HepG2 (cell line): ENCODE measurements around the gene APOM. TPM values are rescaled to one million over a fixed set of nuclear protein-coding genes. Genes with fewer than 3 reads are reported as not detected.

Source experiments
- CBX2 ChIP-seq, 2 experiments: fragments of 200-600 bp in 1 of 2; sonication (generic); formaldehyde crosslinking in 1 of 2; IDR thresholded peaks; 2 replicates each; pipeline versions ENCODE4 v1.7.0 to v1.8.1; 2018 to 2022; ENCODE audit warnings: low read depth in 2 of 2, low read length in 1 of 2, mild to moderate bottlenecking in 1 of 2, missing genetic modification reagents in 1 of 2
- CCDC6 ChIP-seq: sonication (generic); formaldehyde crosslinking; IDR thresholded peaks from 2 replicates; pipeline ENCODE4 v1.8.1; 2022; ENCODE audit warnings: mild to moderate bottlenecking, missing genetic modification reagents, moderate library complexity
- DMTF1 ChIP-seq: sonication (generic); formaldehyde crosslinking; IDR thresholded peaks from 2 replicates; pipeline ENCODE4 v1.4.0; 2020; ENCODE audit warnings: mild to moderate bottlenecking, missing genetic modification reagents
- GATAD1 ChIP-seq: IDR thresholded peaks from 2 replicates; pipeline ENCODE4 v1.6.1; 2016; ENCODE audit warnings: missing genetic modification reagents, missing compliant biosample characterization
- HOXD1 ChIP-seq: sonication (generic); formaldehyde crosslinking; IDR thresholded peaks from 2 replicates; pipeline ENCODE4 v1.5.0; 2020; ENCODE audit warnings: missing genetic modification reagents
- JUND ChIP-seq: sonication (generic); formaldehyde crosslinking; IDR thresholded peaks from 2 replicates; pipeline ENCODE4 v1.8.0; 2022; ENCODE audit warnings: mild to moderate bottlenecking, missing genetic modification reagents
- MIER2 ChIP-seq: IDR thresholded peaks from 2 replicates; pipeline ENCODE4 v1.6.1; 2016; ENCODE audit warnings: missing biosample characterization, missing genetic modification reagents
- NFE2 ChIP-seq: sonication (generic); formaldehyde crosslinking; IDR thresholded peaks from 2 replicates; pipeline ENCODE4 v1.4.0; 2020; ENCODE audit warnings: missing genetic modification reagents
- PCBP2 ChIP-seq: fragments of 200-400 bp; formaldehyde crosslinking; optimal IDR thresholded peaks from 2 replicates; pipeline ENCODE3; 2018; ENCODE audit warnings: low read length, low read depth; ENCODE audit not compliant: poor library complexity, severe bottlenecking
- PHF21A ChIP-seq: sonication (generic); formaldehyde crosslinking; IDR thresholded peaks from 2 replicates; pipeline ENCODE4 v1.5.0; 2020; ENCODE audit warnings: mild to moderate bottlenecking, missing genetic modification reagents
- SNAPC4 ChIP-seq: sonication (generic); formaldehyde crosslinking; IDR thresholded peaks from 2 replicates; pipeline ENCODE4 v1.4.0; 2020; ENCODE audit warnings: mild to moderate bottlenecking, missing genetic modification reagents
- ZBTB10 ChIP-seq: sonication (generic); formaldehyde crosslinking; IDR thresholded peaks from 2 replicates; pipeline ENCODE4 v1.4.0; 2020; ENCODE audit warnings: missing genetic modification reagents, borderline replicate concordance
- ZMAT3 ChIP-seq: sonication (generic); formaldehyde crosslinking; conservative IDR thresholded peaks from 2 replicates; pipeline ENCODE4 v1.7.0; 2021; ENCODE audit warnings: missing genetic modification reagents
- ZNF17 ChIP-seq: sonication (generic); formaldehyde crosslinking; IDR thresholded peaks from 2 replicates; pipeline ENCODE4 v1.5.0; 2020; ENCODE audit warnings: mild to moderate bottlenecking, missing genetic modification reagents
- ZNF224 ChIP-seq: sonication (generic); formaldehyde crosslinking; IDR thresholded peaks from 2 replicates; pipeline ENCODE4 v1.5.0; 2020; ENCODE audit warnings: mild to moderate bottlenecking, missing genetic modification reagents
- polyA plus RNA-seq, 8 experiments: library from polyadenylated mRNA; depleted of rRNA in 3 of 8; stranded (reverse) in 7 of 8; unstranded in 1 of 8; fragments of >200 nt; fragmentation: Illumina TruSeq in 4 of 8; extraction: Trizol in 4 of 8; gene quantifications; 2 replicates each; pipeline versions ENCODE4 v1.2.1 to v1.2.3, GENCODE V29; 2011 to 2016; ENCODE audit warnings: low read depth in 4 of 8, missing spikeins in 1 of 8, mixed read lengths in 1 of 8; ENCODE audit not compliant: insufficient read depth in 1 of 8
- total RNA-seq, 5 experiments: library from RNA; depleted of rRNA; stranded (reverse); fragments of >200 nt; fragmentation: Illumina TruSeq; extraction: Trizol; gene quantifications; 2 replicates each; pipeline ENCODE4 v1.2.3, GENCODE V29; 2016; ENCODE audit warnings: low read depth in 1 of 5
- TF ChIP-seq, protein P1 (sequence below): sonication (generic); formaldehyde crosslinking; IDR thresholded peaks from 2 replicates; pipeline ENCODE4 v1.4.0; 2020; ENCODE audit warnings: mild to moderate bottlenecking, missing genetic modification reagents

The APOM gene
- total and polyA plus RNA-seq, 2 of the 13 experiments (the other 11 are each of a cell fraction or from before 2014, with no cell fraction given), result 98.2 to 1,140 TPM

GRCh38 chr6:31619805-31620585 lies 35.7 kb upstream of the APOM start (continued):
- TF ChIP-seq SNAPC4 (peak; percentile 99), ZMAT3 (CRISPR knock-in tag) (peak; percentile 47), PCBP2 (no peak), CCDC6 (CRISPR knock-in tag) (peak; percentile 91), HOXD1 (CRISPR knock-in tag) (peak; percentile 79; the same call in 1 of the 2 replicates), JUND (CRISPR knock-in tag) (no peak), ZBTB10 (CRISPR knock-in tag) (no peak), NFE2 (no peak), PHF21A (CRISPR knock-in tag) (peak; percentile 73), ZNF17 (CRISPR knock-in tag) (no peak), DMTF1 (no peak), MIER2 (CRISPR knock-in tag) (peak; percentile 12; the same call in 1 of the 2 replicates), ZNF224 (CRISPR knock-in tag) (no peak; the same call in 1 of the 2 replicates), CBX2 (IDR thresholded peaks at IDR 0.05; ENCODE audit: low read depth, low read length) (no peak), CBX2 (CRISPR knock-in tag; IDR thresholded peaks at IDR 0.05; ENCODE audit: low read depth) (0 out of 2 replicates have a peak, but pooled peaks have one; percentile 68), GATAD1 (CRISPR knock-in tag) (peak; percentile 83)
- TF ChIP-seq, protein P1, sequence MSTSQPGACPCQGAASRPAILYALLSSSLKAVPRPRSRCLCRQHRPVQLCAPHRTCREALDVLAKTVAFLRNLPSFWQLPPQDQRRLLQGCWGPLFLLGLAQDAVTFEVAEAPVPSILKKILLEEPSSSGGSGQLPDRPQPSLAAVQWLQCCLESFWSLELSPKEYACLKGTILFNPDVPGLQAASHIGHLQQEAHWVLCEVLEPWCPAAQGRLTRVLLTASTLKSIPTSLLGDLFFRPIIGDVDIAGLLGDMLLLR (CRISPR knock-in tag), result no peak
